Measurements from ENCODE around the gene ASPN.

- no peak for TF ChIP-seq CTCF (IDR thresholded peaks at IDR 0.05)
- no peak for TF ChIP-seq POLR2A (IDR thresholded peaks at IDR 0.05)
These were observed 1.2 kb downstream of the ASPN start for GRCh38 chr9:92480986-92481633.

All from transverse colon (tissue), 3 donors.